ENCODE data around the gene GDPD4. TPM values are rescaled to one million over a fixed set of nuclear protein-coding genes. Genes with fewer than 3 reads are reported as not detected.

GDPD4 gene
- polyA plus RNA-seq = not detected

DNA sequence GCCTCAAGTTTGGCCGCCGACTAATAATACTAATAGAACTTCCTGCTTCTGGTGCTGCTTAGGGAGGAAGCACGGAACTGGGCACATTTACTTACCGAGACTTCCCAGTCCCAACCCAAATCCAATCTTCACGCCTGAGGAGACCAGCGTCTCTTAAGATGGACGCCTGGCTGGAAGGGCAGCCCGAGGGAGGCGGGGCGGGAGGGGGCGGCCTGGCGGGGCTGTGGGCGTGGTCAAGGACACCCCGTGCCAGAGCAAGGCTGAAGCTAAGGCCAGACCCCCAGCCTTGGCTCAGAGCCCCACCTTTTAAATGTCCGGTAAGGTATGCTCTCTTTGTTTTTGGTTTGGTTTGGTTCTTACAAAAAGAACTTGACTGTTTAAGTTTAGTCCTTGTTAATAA lies at the start of gene GDPD4:
Gene GDPD4, minus strand, starts transcription at position 177 of the 400 bp plus-strand sequence. CDS start 16,549 bp downstream, outside the sequence.
- H3K4me1 Mint-ChIP-seq = peaks cover 0 to 5% (median 0%) of the 10 kb centered on the region in 3 donors
- H3K27me3 Mint-ChIP-seq = no peaks in the 10 kb centered on the region
- no peak within 1 kb of the TSS for H3K27ac Mint-ChIP-seq
- no peaks in the 10 kb centered on the region for H3K9me3 Mint-ChIP-seq
- no peak within 1 kb of the TSS for H3K4me3 Mint-ChIP-seq
- no peaks in the 10 kb centered on the region for H3K36me3 Mint-ChIP-seq

DNA sequence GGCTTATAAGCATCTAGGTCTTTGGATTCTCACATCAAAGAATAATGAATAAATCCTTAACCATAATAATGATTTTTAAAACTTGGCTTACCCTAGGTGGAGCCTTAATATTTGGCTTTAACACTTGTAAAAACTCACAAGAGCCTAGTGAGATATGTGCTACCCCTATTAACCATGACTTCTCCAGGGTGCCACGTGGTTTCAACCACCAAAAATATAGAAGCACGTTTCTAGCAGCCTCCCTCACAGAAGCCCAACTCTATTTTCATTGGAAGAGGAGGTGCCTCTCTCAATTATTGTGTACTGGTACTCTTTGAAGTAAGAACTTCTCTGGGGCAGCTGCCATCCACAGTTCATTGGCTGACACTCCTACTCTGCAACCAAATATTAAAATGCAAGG lies 46.5 kb upstream of the GDPD4 start:
- no peaks in the 10 kb centered on the region for H3K27me3 Mint-ChIP-seq
- H3K4me3 Mint-ChIP-seq = no peak overlapping the region
- H3K4me1 Mint-ChIP-seq = peaks cover 0 to 2% (median 0%) of the 10 kb centered on the region in 3 donors
- H3K36me3 Mint-ChIP-seq = peaks cover 28% of the 10 kb centered on the region
- no peak overlapping the region for H3K27ac Mint-ChIP-seq
- no peaks in the 10 kb centered on the region for H3K9me3 Mint-ChIP-seq

DNA sequence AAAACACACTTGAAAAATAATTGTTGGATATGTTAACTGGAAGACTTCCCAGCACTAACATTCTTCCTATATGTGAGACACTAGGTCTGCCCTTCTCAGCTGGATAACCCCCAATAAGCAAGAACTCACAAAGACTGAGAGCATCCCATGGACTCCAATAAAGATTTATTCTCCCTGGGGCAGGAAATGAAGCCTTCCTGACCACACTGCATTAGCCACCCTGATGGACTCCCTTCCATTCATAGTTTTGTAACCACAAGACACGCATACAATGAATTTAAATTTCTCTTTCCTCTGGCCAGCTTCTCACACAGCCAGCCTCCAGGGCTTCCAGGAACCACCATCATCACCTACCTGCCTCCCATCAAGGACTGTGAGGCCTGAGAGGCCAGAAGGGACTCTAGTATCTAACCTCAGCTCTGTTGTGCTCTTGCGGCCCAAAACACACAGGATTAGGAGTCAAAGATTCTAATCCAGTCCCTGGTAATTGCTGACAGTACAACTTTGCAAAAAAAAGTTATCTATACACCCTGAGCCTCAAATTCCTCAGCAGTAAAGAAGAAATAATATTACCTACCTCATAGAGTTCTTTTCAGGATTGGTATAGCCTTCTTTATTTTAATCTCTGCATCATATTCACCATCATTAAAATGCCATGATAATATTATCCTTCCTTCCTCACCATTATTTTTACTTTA lies 45.6 kb upstream of the GDPD4 start:
- H3K27ac Mint-ChIP-seq = no peak overlapping the region
- peaks cover 32% of the 10 kb centered on the region for H3K36me3 Mint-ChIP-seq
- peaks cover 0 to 2% (median 0%) of the 10 kb centered on the region in 3 donors for H3K4me1 Mint-ChIP-seq
- no peaks in the 10 kb centered on the region for H3K9me3 Mint-ChIP-seq
- H3K4me3 Mint-ChIP-seq = peak overlapping the region in 1 of 4 donors; percentile 20
- H3K27me3 Mint-ChIP-seq = no peaks in the 10 kb centered on the region

- H3K27me3 Mint-ChIP-seq = no peaks in the 10 kb centered on the region
- H3K4me1 Mint-ChIP-seq = peaks cover 0 to 2% (median 0%) of the 10 kb centered on the region in 3 donors
- no peaks in the 10 kb centered on the region for H3K9me3 Mint-ChIP-seq
- peaks cover 32% of the 10 kb centered on the region for H3K36me3 Mint-ChIP-seq
- H3K27ac Mint-ChIP-seq = no peak overlapping the region
- no peak overlapping the region for H3K4me3 Mint-ChIP-seq
Observed at GRCh38 chr11:77345621-77346020, 44.1 kb upstream of the GDPD4 start.

DNA sequence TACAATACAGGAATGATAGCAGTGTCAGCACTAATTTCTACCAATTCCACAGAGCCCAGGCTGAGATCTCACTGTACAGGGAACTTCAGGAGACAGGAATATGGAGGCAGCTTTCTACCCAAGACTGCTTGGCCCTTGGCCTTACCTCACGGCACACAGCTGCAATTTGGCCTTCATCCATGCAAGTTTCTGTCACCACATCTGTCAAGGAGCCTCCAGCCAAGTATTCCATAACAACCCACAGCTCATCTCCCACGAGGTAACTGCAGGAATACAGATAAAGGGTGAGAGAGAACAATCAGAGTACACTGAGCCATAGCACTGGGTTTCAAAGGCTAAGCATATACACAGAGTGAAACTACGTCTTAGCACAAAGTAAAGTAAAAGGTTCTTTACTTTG lies 39.0 kb upstream of the GDPD4 start:
- Mint-ChIP-seq H3K9me3 (no peaks in the 10 kb centered on the region), H3K27me3 (no peaks in the 10 kb centered on the region), H3K27ac (no peak overlapping the region), H3K36me3 (peaks cover 20% of the 10 kb centered on the region), H3K4me3 (no peak overlapping the region), H3K4me1 (peaks cover 0 to 2% (median 0%) of the 10 kb centered on the region in 3 donors)

DNA sequence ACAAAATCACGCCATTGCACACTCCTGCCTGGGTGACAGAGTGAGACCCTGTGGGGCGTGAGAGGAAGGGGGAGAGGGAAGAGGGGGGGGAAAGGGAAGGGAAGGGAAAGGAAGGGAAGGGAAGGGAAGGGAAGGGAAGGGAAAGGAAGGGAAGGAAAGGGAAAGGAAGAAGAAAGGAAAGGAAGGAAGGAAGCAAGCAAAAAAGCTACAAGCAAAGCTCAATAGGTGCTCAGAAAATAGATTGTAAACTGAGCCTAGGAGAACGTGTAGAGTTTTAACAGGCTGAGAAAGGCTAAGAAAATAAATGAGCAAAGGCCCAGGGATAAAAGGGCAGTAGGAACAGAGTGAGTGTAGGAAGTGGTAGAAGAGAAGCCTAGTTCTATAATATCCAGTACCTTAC lies 30.8 kb upstream of the GDPD4 start:
- Mint-ChIP-seq H3K4me3 (no peak overlapping the region), H3K9me3 (peaks cover 0 to 5% (median 2%) of the 10 kb centered on the region in 3 donors), H3K27ac (no peak overlapping the region), H3K27me3 (no peaks in the 10 kb centered on the region), H3K4me1 (peaks cover 0 to 1% (median 0%) of the 10 kb centered on the region in 3 donors), H3K36me3 (peaks cover 2% of the 10 kb centered on the region)

DNA sequence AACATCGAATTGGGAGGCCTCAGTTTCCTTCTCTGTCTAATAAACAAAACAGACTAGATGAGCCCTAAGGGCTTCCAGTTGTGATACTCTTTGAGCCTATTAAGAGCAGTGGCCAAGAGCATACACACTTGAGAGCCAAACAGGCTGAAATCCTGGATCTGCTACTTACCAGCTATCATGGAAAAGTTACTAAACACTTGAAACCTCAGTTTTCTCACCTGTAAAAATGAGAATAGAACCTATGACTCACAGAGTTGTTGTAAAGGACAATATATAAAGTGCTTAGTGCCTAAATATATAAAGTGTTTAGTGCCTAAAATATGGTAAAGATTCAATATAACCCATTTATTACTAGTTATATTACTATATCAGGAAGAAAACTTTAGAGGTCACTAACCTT lies 23.7 kb upstream of the GDPD4 start:
- H3K27ac Mint-ChIP-seq = peak overlapping the region in 1 of 3 donors; percentile 27
- H3K36me3 Mint-ChIP-seq = peaks cover 17% of the 10 kb centered on the region

DNA sequence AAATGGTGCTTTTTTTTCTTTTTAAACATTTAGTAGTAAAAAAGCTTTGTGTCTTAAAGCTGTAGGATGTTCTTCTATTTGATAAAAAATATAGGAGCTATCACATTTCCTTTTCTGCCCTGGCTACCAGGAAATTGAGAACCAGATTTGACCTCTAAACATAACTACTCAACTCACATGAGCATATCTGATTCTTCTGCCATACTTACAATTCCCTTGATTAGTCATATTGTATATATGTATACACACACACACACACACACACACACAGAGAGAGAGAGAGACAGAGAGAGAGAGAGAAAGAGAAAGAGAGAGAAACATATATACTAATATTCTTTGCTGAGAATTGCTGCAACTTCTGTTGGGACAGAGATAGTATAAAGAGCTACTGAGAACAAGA lies 23.0 kb upstream of the GDPD4 start:
- H3K27me3 Mint-ChIP-seq = no peaks in the 10 kb centered on the region
- H3K4me3 Mint-ChIP-seq = no peak overlapping the region
- H3K4me1 Mint-ChIP-seq = peaks cover 0 to 2% (median 0%) of the 10 kb centered on the region in 3 donors
- peaks cover 0 to 5% (median 0%) of the 10 kb centered on the region in 3 donors for H3K9me3 Mint-ChIP-seq
- H3K27ac Mint-ChIP-seq = no peak overlapping the region
- peaks cover 17% of the 10 kb centered on the region for H3K36me3 Mint-ChIP-seq

More for the DNA sequence above, 23.7 kb upstream of the GDPD4 start:
- H3K4me3 Mint-ChIP-seq = no peak overlapping the region
- H3K4me1 Mint-ChIP-seq = peaks cover 0 to 2% (median 0%) of the 10 kb centered on the region in 3 donors
- H3K27me3 Mint-ChIP-seq = no peaks in the 10 kb centered on the region
- peaks cover 0 to 5% (median 0%) of the 10 kb centered on the region in 3 donors for H3K9me3 Mint-ChIP-seq

GRCh38 chr11:77322926-77323590 lies 21.6 kb upstream of the GDPD4 start:
- Mint-ChIP-seq H3K4me3 (no peak overlapping the region), H3K36me3 (peaks cover 17% of the 10 kb centered on the region), H3K4me1 (peaks cover 0 to 2% (median 0%) of the 10 kb centered on the region in 3 donors), H3K9me3 (peaks cover 0 to 4% (median 0%) of the 10 kb centered on the region in 3 donors), H3K27ac (no peak overlapping the region), H3K27me3 (no peaks in the 10 kb centered on the region)

DNA sequence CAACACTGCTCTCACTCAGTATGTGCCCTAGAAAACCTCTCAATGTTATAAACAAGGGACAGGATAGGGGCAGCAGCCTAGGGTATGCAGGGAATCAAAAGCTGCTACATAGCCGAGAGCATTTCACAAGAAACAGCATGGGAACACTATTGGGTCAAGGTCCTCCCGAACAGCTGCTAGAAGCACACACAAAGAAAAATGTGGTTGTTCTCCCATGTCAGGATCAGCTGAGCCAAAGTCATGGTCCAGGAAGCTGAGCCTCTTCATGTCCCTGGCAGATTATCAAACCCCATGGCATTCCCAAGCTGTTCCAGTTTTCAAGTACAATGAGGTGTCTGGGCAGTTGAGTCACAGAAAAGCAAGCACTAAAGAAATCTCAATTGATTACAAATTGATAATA lies 21.0 kb upstream of the GDPD4 start:
- no peaks in the 10 kb centered on the region for H3K9me3 Mint-ChIP-seq
- no peak overlapping the region for H3K4me3 Mint-ChIP-seq
- H3K36me3 Mint-ChIP-seq = peaks cover 17% of the 10 kb centered on the region
- no peaks in the 10 kb centered on the region for H3K27me3 Mint-ChIP-seq
- H3K4me1 Mint-ChIP-seq = peaks cover 0 to 2% (median 0%) of the 10 kb centered on the region in 3 donors
- H3K27ac Mint-ChIP-seq = no peak overlapping the region

GRCh38 chr11:77320351-77320750 lies 18.9 kb upstream of the GDPD4 start:
- Mint-ChIP-seq H3K4me3 (no peak overlapping the region), H3K27ac (no peak overlapping the region), H3K4me1 (no peaks in the 10 kb centered on the region), H3K27me3 (no peaks in the 10 kb centered on the region), H3K9me3 (no peaks in the 10 kb centered on the region), H3K36me3 (peaks cover 14% of the 10 kb centered on the region)

- Mint-ChIP-seq H3K36me3 (peaks cover 14% of the 10 kb centered on the region), H3K9me3 (no peaks in the 10 kb centered on the region), H3K27me3 (no peaks in the 10 kb centered on the region), H3K27ac (no peak overlapping the region), H3K4me1 (no peaks in the 10 kb centered on the region), H3K4me3 (no peak overlapping the region)
Observed at GRCh38 chr11:77318600-77318999, 17.1 kb upstream of the GDPD4 start.

DNA sequence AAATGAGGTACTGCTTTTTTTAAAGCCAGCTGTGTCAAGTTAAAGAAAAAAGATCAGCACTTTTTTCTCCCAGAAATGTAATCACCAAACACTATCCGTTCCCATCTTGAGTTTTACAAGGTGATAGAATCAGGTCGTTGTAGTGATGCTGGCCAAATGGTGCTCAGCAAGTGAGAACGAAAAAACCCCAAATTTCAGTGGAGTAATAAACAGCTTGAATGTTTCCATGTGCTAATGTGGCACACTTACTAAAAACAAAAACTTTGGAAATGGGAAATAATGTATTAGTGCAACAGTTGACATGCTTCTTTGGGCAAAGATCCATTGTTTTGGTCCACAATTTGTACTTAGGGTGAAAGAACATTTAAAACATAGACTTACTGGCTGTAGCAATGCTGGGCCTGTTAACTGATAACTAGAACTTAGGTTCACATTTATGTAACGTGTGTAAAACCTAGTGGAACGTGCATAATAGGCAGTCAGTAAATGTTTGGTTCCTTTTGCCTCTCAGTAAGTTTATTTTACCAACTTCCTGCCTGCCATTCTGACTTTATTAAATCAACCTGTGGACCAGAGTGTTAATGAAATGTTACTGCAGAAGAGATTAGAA lies 15.4 kb upstream of the GDPD4 start:
- no peaks in the 10 kb centered on the region for H3K27me3 Mint-ChIP-seq
- no peaks in the 10 kb centered on the region for H3K36me3 Mint-ChIP-seq
- no peak overlapping the region for H3K27ac Mint-ChIP-seq
- H3K4me1 Mint-ChIP-seq = no peaks in the 10 kb centered on the region
- H3K4me3 Mint-ChIP-seq = no peak overlapping the region
- H3K9me3 Mint-ChIP-seq = no peaks in the 10 kb centered on the region

- no peaks in the 10 kb centered on the region for H3K36me3 Mint-ChIP-seq
- H3K9me3 Mint-ChIP-seq = no peaks in the 10 kb centered on the region
- no peak overlapping the region for H3K4me3 Mint-ChIP-seq
- H3K27ac Mint-ChIP-seq = no peak overlapping the region
- H3K27me3 Mint-ChIP-seq = peaks cover 3% of the 10 kb centered on the region
- no peaks in the 10 kb centered on the region for H3K4me1 Mint-ChIP-seq
Observed at GRCh38 chr11:77312107-77312506, 10.6 kb upstream of the GDPD4 start.

GRCh38 chr11:77311701-77312100 lies 10.2 kb upstream of the GDPD4 start:
- no peak overlapping the region for H3K27ac Mint-ChIP-seq
- H3K27me3 Mint-ChIP-seq = peaks cover 3% of the 10 kb centered on the region
- no peaks in the 10 kb centered on the region for H3K4me1 Mint-ChIP-seq
- H3K4me3 Mint-ChIP-seq = no peak overlapping the region
- no peaks in the 10 kb centered on the region for H3K9me3 Mint-ChIP-seq
- H3K36me3 Mint-ChIP-seq = no peaks in the 10 kb centered on the region

Data from IgD-negative memory B cell (primary cell).